Activated CD4-positive, alpha-beta memory T cell treated with anti-CD3 and anti-CD28 coated beads, Interleukin-2, amount 10 ng/mL, durations not matched to agents 7 days and 5 days (primary cell): ENCODE data around the gene DPF1. TPM values are rescaled to one million over a fixed set of nuclear protein-coding genes. Genes with fewer than 3 reads are reported as not detected.

ENCODE experiments used
- CTCF ChIA-PET: fragments of 350-600 bp; sonication (Branson Sonifier 250); formaldehyde crosslinking; loops from one replicate; lab custom pipeline; 2021; ENCODE audit warnings: antibody characterized with exemption, inconsistent platforms; lab: Charles Lee
- POLR2A ChIA-PET: fragments of 350-600 bp; sonication (Branson Sonifier 250); formaldehyde crosslinking; loops from one replicate; lab custom pipeline; 2021; ENCODE audit warnings: antibody characterized with exemption; lab: Charles Lee
- DNase-seq: peaks from one replicate; pipeline ENCODE4 v3.0.0-alpha.2; 2020
- H3K27ac Mint-ChIP-seq: one replicate; pipeline ENCODE4 v1.8.0; 2021; ENCODE audit warnings: mild to moderate bottlenecking, mixed read lengths
- H3K27me3 Mint-ChIP-seq: one replicate; pipeline ENCODE4 v1.8.0; 2021; ENCODE audit warnings: mixed read lengths
- H3K36me3 Mint-ChIP-seq: one replicate; pipeline ENCODE4 v1.8.0; 2021; ENCODE audit warnings: low read depth, mixed read lengths
- H3K4me1 Mint-ChIP-seq: one replicate; pipeline ENCODE4 v1.8.0; 2021; ENCODE audit warnings: mixed read lengths
- H3K4me3 Mint-ChIP-seq: one replicate; pipeline ENCODE4 v1.8.0; 2021; ENCODE audit warnings: mild to moderate bottlenecking, mixed read lengths
- H3K9me3 Mint-ChIP-seq: one replicate; pipeline ENCODE4 v1.8.0; 2021; ENCODE audit warnings: mixed read lengths
- total RNA-seq, 2 experiments: library from RNA; stranded (reverse); gene quantifications; one replicate each; pipeline ENCODE4 v1.2.3, GENCODE V29; 2021

The DPF1 gene
- total RNA-seq, 2 experiments from 2014 or later, result 0.40 to 0.55 TPM

DNA sequence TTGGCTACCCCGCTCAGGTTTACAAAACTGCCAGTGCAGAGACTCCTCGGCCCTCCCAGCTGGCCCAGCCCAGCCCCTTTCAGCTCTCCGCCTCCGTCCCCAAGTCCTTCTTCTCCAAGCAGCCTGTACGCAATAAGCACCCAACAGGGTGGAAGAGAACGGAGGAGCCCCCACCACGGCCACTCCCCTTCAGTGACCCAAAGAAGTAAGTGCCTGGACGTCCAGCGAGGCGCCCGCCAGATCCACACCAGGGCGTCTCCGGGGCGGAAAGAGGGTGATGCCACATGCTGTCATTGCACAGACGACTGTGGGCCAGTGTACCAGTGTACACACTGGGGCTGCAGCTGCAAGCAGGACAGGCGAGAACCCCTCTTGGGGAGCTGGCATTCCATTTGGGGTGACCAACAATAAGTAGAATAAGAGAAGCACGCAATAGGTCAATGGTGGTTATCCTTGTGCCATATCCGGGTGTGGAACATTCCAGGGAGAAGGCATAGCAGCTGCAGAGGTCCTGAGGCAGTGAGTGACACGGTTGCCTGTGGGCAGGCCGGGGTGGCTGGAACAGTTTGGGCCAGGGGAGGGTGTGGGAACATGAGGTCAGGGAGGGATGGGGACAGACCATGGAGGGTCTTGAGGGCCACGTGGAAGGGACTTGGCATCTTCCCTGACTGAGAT is 41.3 kb downstream of the DPF1 start:
- no peaks in the 10 kb centered on the region for H3K36me3 Mint-ChIP-seq
- H3K4me1 Mint-ChIP-seq, result no peaks in the 10 kb centered on the region
- no peaks in the 10 kb centered on the region for H3K27me3 Mint-ChIP-seq
- ChIA-PET POLR2A (no interaction called here), CTCF (no interaction called here)
- peaks cover 5% of the 10 kb centered on the region for H3K9me3 Mint-ChIP-seq
- no peak overlapping the region for H3K27ac Mint-ChIP-seq
- no peak for DNase-seq
- H3K4me3 Mint-ChIP-seq, result no peak overlapping the region

DNA sequence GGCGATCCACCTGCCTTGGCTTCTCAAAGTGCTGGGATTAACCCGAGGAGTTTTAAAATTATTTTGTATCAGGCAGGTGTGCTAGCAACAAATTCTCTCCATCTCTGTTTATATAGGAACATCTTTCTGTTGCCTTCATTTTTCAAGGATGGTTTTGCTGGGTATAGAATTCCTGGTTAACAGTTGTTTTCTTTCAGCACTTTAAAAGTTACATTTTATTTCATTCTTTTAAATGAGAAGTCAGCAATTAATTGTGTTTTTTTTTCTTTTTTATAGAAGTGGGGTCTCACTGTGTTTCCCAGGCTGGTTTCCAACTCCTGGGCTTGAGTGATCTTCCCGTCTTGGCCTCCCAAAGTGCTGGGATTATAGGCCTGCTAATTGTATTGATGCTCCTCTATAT is 44.0 kb downstream of the DPF1 start:
- Mint-ChIP-seq H3K27me3 (no peaks in the 10 kb centered on the region), H3K4me1 (no peaks in the 10 kb centered on the region), H3K9me3 (peaks cover 5% of the 10 kb centered on the region), H3K27ac (no peak overlapping the region), H3K4me3 (no peak overlapping the region), H3K36me3 (no peaks in the 10 kb centered on the region)
- DNase-seq, result no peak
- CTCF ChIA-PET, result no interaction called here
- POLR2A ChIA-PET, result no interaction called here

DNA sequence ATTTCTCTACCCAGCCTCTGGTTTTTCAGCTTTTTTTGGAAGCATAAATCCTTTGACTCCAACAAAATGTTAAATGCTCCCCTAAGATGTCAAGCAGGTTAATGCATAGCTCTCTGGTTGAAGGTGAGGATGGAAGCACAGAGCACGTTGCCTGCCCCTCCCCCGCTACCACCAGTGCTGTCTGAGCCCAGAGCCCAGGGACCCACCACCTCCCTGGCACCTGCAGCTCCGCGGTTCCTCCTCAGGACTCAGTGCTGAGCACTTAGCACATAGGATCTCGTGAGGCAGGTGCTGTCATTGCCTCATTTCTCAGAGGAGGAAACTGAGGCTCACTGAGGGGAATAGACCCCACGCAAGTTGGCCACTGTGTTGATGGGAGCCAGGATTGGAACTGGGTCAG is 48.6 kb downstream of the DPF1 start:
- ChIA-PET POLR2A (no interaction called here), CTCF (no interaction called here)
- Mint-ChIP-seq H3K27me3 (no peaks in the 10 kb centered on the region), H3K4me1 (no peaks in the 10 kb centered on the region), H3K36me3 (no peaks in the 10 kb centered on the region), H3K9me3 (no peaks in the 10 kb centered on the region), H3K4me3 (no peak overlapping the region), H3K27ac (no peak overlapping the region)
- no peak for DNase-seq

DNA sequence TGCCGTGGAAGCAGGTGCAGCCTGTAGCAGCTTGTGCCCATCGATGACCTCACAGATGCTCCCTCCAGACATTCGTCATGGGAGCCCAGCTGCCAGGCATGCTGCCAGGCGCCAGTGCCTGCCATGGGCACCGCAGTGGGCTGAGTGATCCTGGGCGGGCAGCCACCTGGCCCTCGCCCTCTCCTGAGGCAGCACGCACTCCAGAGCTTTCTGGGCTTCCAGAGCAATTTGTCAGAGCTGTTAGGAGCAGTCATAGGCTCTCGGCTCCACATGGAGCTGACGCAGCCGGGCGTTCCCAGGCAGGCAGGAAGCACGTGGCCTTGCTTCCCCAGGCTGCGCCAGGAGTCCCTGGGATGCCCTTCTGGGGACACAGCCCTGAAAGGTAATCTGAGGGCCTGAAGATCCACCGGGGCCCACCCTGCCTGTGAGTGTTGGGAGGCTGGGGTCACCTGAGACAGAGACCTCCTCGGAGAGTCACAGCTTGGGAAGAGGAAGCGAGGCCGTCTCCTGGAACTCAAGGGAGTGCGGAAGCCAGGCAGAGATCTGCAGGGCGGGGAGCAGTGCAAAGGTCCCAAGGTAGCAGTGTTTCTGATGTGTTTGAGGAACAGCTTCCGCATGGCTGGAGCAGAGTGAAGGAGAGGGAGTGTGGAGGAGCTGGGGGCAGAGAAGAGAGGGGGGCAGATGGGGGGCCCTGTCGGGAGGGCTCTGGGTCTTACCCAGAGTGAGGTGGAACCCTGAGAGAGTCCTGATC is 50.6 kb downstream of the DPF1 start:
- Mint-ChIP-seq H3K36me3 (no peaks in the 10 kb centered on the region), H3K9me3 (no peaks in the 10 kb centered on the region), H3K4me1 (no peaks in the 10 kb centered on the region), H3K27ac (no peak overlapping the region), H3K27me3 (no peaks in the 10 kb centered on the region), H3K4me3 (no peak overlapping the region)
- ChIA-PET POLR2A (no interaction called here), CTCF (no interaction called here)
- DNase-seq, result no peak

DNA sequence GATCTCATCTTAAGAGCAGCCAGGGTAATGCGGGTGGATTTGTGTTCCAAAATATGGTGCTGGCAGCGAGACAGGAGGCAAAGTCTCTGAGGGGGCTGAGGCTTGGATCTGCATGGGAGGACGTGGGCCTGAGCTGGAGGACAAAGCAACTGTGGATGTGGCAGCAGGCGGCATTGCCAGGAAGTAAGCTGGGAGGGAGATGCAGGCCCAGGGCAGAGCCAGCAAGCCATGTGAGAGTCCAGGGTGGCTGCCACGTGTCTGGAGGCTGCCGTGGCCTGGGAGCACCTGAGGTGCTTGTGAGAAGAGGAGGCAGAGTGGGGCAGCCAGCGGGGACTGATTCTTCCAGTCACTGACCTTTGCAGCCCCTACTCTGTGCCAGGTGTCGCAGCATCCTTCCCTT is 52.0 kb downstream of the DPF1 start:
- Mint-ChIP-seq H3K4me3 (no peak overlapping the region), H3K27ac (no peak overlapping the region), H3K27me3 (no peaks in the 10 kb centered on the region), H3K4me1 (no peaks in the 10 kb centered on the region), H3K36me3 (no peaks in the 10 kb centered on the region), H3K9me3 (no peaks in the 10 kb centered on the region)
- CTCF ChIA-PET, result no interaction called here
- POLR2A ChIA-PET, result no interaction called here
- no peak for DNase-seq

DNA sequence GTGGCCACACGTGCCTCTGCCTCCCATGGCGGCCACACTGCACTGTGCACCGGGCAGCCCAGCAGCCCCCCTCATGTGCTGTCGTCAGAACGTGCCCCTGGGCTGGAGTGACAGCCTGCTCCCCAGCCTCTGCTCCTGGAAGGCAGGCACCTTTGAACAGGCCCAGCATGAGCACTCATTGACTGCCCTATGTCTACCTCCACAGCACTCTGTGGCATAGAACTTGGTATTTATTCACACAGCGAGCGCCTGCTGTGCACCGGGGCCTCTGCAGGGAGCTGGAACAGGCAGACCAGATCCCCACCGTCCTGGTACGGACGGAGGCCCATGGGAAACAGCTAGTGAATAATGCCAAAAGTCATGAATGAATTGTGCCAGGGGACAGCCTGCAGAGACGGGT is 53.7 kb downstream of the DPF1 start:
- POLR2A ChIA-PET, result no interaction called here
- H3K27me3 Mint-ChIP-seq, result no peaks in the 10 kb centered on the region
- no peaks in the 10 kb centered on the region for H3K9me3 Mint-ChIP-seq
- DNase-seq, result no peak
- H3K4me3 Mint-ChIP-seq, result no peak overlapping the region
- no peak overlapping the region for H3K27ac Mint-ChIP-seq
- CTCF ChIA-PET, result no interaction called here
- H3K4me1 Mint-ChIP-seq, result no peaks in the 10 kb centered on the region
- no peaks in the 10 kb centered on the region for H3K36me3 Mint-ChIP-seq

DNA sequence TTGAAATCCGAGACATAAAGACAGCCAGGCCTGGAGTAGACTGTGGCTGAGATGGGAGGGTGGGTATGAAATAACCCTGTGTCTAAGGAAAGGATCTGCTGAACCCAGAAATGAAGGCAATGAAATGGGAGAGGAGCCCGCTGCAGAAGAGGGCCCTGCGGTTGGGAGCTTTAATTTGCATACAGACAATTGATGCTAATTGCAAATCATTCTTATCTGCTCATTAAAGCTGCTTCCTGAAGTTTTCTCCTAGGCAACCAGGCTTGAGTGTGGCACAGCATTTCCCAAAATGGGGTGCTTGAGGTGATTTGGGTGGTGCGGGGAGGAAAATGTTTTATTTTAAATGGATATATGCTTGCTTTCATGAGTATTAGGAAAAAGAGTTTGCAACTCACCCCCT is 55.4 kb downstream of the DPF1 start:
- no peaks in the 10 kb centered on the region for H3K4me1 Mint-ChIP-seq
- H3K9me3 Mint-ChIP-seq, result no peaks in the 10 kb centered on the region
- ChIA-PET POLR2A (no interaction called here), CTCF (no interaction called here)
- no peaks in the 10 kb centered on the region for H3K27me3 Mint-ChIP-seq
- no peak for DNase-seq
- H3K36me3 Mint-ChIP-seq, result no peaks in the 10 kb centered on the region
- no peak overlapping the region for H3K27ac Mint-ChIP-seq
- H3K4me3 Mint-ChIP-seq, result no peak overlapping the region

DNA sequence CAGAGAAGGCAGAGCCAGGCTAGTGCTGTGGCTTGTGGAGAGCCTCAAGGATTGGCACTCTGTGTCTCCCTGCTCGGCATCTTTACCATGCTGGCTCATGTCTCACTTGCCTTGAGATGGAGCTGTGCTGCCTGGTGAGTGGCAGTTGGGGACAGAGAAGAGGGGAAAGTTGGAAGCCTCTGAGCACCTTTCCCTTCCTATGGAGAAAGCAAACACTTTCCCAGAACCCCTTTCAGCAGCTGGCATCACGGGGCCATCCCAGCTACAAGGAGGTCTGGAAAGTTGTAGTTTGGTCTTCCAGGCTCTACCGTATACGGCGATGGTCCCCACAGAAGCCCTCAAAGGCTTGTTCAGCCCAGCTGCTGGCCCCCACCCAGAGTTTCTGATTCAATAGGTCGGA is 58.7 kb downstream of the DPF1 start:
- H3K9me3 Mint-ChIP-seq, result peaks cover 7% of the 10 kb centered on the region
- DNase-seq, result no peak
- POLR2A ChIA-PET, result no interaction called here
- no peak overlapping the region for H3K27ac Mint-ChIP-seq
- no peak overlapping the region for H3K4me3 Mint-ChIP-seq
- H3K36me3 Mint-ChIP-seq, result peaks cover 10% of the 10 kb centered on the region
- CTCF ChIA-PET, result interaction anchor here (0.6 kb wide), 1 partner anchor 81 kb away, joined by 3 read pairs; no protein-coding TSS in a partner anchor
- no peaks in the 10 kb centered on the region for H3K27me3 Mint-ChIP-seq
- H3K4me1 Mint-ChIP-seq, result no peaks in the 10 kb centered on the region

DNA sequence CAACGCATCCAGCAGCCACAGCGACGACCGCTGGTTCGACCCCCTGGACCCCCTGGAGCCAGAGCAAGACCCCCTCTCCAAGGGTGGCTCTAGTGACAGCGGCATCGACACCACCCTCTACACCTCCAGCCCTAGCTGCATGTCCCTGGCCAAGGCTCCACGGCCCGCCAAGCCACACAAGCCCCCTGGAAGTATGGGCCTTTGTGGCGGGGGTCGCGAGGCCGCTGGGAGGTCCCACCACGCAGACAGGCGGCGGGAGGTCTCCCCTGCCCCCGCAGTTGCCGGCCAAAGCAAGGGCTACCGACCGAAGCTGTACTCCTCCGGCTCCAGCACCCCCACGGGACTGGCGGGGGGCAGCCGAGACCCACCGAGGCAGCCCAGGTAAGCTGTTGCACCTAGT is 59.5 kb downstream of the DPF1 start:
- ChIA-PET POLR2A (no interaction called here), CTCF (no interaction called here)
- no peaks in the 10 kb centered on the region for H3K27me3 Mint-ChIP-seq
- no peak overlapping the region for H3K4me3 Mint-ChIP-seq
- H3K9me3 Mint-ChIP-seq, result peaks cover 7% of the 10 kb centered on the region
- no peak for DNase-seq
- H3K27ac Mint-ChIP-seq, result no peak overlapping the region
- peaks cover 10% of the 10 kb centered on the region for H3K36me3 Mint-ChIP-seq
- H3K4me1 Mint-ChIP-seq, result no peaks in the 10 kb centered on the region

DNA sequence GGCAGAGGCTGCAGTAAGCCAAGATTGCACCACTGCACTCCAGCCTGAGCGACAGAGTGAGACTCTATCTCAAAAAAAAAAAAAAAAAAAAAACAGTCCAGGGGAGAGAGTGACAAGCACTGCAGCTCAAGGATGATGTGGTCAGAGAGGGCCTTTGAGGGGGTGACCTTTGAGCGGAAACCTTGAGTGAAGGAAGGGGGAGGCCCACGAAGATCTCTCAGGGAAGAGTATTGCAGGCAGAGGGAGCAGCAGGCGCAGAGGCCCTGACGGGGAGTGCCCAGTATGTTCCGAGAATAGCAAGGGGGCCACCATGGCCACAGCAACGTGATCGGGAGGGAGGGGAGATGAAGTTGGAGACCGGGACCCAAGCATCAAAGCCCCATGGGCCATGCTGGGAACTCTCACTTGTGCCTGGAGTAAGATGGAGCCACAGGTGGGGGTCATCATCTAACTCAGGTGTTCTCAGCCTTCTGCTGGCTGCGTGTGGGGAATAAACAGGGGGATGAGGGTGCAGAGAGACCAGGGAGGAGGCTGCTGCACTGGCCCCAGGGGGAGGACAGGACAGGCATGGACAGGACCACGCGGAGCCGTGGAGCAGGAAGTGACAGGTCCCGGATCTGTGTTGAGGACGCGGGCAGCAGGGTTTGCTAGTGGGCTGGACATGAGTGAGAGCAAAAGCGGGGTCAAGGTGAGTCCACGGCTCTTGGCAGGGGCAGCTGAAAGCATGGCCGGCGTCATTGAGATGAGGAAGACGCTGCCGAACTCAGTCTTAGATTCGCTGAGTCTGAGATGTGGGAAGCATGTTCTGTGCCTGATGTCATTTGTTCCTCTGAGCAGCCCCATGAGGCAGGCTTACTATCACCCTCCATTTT is 60.4 kb downstream of the DPF1 start:
- H3K36me3 Mint-ChIP-seq, result peaks cover 10% of the 10 kb centered on the region
- POLR2A ChIA-PET, result no interaction called here
- H3K4me1 Mint-ChIP-seq, result no peaks in the 10 kb centered on the region
- H3K4me3 Mint-ChIP-seq, result no peak overlapping the region
- H3K9me3 Mint-ChIP-seq, result peaks cover 7% of the 10 kb centered on the region
- CTCF ChIA-PET, result no interaction called here
- DNase-seq, result no peak
- H3K27me3 Mint-ChIP-seq, result no peaks in the 10 kb centered on the region
- no peak overlapping the region for H3K27ac Mint-ChIP-seq

DNA sequence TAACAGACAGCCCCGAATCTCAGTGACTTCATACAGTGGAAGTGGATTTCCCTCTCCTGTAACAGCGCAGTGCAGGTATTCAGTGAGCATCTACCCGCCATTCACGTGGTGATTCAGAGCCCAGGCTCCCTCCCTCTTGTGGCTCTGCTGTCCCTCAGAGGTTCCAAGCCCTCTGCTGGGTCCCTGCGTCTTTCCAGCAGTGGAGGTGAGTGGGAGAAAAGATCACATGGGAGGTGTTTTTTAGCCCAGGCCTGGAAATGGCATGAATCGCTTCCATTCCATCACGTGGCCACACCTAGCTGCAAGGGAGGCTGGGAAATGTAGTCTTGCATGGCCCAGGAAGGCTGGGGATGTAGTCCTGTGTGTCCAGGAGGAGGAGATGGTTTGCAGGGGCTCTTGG is 61.4 kb downstream of the DPF1 start:
- Mint-ChIP-seq H3K4me3 (no peak overlapping the region), H3K36me3 (peaks cover 10% of the 10 kb centered on the region), H3K4me1 (no peaks in the 10 kb centered on the region), H3K27ac (no peak overlapping the region), H3K27me3 (no peaks in the 10 kb centered on the region), H3K9me3 (peaks cover 7% of the 10 kb centered on the region)
- ChIA-PET POLR2A (no interaction called here), CTCF (no interaction called here)
- DNase-seq, result no peak

DNA sequence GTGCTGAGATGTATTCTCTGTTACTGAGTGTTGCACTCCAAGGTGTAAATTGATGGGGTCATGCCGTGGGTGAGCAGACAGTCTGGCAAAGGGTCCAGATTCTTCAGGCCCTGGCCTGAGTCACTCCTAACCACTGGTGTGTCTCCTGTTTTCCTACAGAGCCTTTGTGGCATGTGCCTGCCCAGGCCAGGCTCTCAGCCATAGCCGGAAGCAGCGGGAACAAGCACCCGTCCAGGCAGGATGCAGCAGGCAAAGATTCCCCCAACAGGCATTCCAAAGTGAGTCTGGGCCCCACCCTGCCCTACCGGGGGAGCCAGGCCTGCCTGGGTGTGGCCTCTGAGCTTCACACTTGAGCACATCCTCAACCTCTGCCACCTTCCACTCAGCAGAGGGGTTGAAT is 61.9 kb downstream of the DPF1 start:
- Mint-ChIP-seq H3K9me3 (peaks cover 7% of the 10 kb centered on the region), H3K36me3 (peaks cover 10% of the 10 kb centered on the region), H3K4me1 (no peaks in the 10 kb centered on the region), H3K27me3 (no peaks in the 10 kb centered on the region), H3K27ac (no peak overlapping the region), H3K4me3 (no peak overlapping the region)
- no peak for DNase-seq
- POLR2A ChIA-PET, result no interaction called here
- CTCF ChIA-PET, result no interaction called here
